Ammon's horn (tissue), 1 donor: Measurements from ENCODE around the gene SMAP1.
A peak's percentile ranks its signal among the peaks of the same experiment; 100 is the strongest.

Experiments used
- DNase-seq: peaks from one replicate; pipeline ENCODE4 v3.0.0-alpha.2; 2016; ENCODE audit warnings: low spot score

SMAP1 gene

DNA sequence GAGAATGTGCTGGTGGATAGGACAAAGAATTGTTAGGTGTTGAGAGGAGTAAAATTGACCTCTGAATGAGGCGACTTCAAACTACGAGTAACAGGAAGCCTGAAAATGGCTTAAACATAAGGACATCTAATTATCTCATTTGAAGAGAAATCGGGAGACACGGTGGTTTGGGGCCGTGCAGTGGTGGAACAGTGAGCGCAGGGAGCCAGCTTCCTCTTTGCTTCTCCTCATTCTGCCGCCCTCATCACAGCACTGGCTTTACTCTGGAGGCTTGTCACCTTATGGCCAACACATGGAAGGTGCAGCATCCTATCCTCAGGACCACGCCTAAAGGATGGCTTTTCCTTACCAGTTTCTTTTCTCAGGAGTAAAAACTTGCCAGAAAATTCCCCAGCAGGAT is 174.9 kb downstream of the SMAP1 start:
- DNase-seq: no peak

DNA sequence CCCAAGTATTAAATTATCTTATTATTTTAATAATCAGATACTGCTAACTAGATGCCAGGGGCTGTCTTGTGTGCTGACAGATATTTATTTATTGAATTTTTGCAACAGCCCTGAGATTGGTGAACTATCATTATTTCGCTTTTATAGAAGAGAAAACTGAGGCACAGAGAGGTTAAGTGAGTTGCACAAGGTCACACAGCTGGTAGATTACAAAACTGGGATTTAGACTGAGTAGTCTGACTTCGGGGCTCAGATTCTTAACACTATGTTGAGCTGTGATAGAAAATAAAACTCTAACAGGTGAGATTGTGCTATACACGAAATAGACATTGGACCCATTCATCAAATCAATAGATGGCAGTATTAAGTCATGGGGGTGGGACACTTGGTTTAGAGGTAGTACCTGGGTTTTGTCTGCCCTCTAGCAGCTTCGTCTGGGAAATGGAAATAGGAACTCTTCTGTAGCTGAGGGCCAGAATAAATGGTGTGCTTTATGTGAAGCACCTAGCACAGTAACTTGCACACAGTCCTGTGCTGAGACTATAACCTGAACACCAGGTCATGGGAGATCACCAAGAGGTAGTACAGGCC is 175.7 kb downstream of the SMAP1 start:
- no peak for DNase-seq

DNA sequence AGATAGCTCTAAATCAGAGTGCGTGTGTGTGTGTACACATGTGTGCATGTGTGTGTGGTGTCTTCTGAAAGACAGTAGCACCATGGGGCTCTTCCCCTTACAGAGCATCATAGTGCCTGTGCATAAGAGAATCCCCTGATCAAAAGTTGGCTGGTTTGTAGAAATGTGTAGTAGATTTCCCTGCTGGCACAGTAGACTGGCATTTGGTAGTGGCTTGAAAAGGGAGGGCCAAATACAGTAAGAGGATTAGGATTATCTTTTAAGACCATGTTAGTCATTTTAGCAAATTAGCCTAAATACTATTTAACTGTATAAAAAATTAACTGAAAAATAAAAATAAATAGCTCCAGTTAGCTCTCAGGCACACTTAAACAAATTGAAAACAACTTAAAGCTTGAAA is 176.6 kb downstream of the SMAP1 start:
- no peak for DNase-seq

DNA sequence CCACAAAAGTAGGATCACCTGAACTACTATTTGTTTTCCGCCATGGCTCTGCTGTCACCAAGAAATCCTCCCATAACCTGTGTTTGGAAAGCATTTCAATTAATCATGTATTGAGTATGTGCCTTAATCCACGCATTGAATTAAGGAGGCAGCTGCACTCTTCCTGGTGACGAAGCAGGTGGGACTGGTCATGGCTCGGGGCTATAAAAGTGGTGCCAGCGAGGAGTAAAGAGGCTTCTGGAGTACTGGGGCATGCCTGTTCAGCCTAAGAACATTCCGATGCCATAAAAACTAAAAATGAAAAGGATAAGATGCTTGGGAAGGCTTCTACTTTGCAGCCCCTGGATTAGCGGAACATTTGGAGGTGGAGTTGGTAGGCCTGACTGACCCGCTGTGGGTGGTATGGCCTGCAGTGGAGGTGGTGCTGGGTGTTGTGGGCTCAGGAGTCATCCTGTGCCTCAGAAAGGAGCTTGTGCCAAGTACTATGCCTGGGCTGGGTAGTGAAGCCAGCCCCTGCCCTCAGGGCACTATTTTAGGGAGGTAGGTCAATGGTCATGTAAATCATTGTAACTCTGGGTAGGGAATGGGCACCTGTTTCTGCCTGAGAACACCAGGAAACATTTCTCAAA is 178.6 kb downstream of the SMAP1 start:
- no peak for DNase-seq

DNA sequence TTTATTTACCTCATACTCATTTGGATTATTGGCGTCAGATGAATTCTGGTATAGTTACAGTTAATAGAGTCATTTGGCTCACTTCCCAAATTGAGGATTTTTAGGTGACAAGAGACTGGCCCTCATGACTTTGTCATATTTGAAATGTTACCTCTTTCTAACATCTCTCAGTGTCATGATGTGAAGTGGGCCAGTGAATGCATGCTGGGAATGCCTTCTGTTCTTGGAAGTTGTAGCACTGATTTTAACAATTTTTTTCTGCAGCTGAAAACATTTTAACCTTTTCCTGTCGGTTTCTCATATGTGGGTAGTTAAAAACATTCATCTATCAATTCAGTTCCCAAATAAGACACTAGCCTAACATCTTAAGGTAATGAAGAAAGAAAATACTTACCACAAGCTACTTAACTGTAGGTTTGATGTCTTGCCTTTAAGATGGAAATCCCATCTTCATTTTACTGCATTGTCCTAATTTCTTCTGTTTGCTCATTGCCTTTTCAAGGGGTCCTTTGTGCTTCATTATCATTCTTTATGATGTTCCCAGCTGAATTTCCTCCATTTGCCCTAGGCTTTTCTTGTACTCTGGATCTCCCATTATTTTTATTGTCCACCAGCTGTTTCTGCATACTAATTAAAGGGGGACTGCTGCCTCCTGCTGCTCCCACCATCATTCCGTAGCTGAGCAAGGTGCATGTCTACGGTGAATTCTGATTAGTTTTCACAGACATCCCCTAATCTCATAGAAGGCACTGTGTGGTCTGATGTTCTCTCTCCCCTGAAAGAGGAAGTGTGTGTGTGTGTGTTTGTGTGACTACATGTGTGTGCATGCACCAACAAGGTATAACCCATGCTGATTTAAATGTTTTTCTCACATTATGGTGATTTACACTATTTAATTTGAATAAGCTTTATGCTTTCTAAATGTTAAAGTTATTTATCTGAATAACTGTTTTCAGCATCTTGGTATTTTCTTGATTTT is 179.7 kb downstream of the SMAP1 start:
- DNase-seq: no peak

DNA sequence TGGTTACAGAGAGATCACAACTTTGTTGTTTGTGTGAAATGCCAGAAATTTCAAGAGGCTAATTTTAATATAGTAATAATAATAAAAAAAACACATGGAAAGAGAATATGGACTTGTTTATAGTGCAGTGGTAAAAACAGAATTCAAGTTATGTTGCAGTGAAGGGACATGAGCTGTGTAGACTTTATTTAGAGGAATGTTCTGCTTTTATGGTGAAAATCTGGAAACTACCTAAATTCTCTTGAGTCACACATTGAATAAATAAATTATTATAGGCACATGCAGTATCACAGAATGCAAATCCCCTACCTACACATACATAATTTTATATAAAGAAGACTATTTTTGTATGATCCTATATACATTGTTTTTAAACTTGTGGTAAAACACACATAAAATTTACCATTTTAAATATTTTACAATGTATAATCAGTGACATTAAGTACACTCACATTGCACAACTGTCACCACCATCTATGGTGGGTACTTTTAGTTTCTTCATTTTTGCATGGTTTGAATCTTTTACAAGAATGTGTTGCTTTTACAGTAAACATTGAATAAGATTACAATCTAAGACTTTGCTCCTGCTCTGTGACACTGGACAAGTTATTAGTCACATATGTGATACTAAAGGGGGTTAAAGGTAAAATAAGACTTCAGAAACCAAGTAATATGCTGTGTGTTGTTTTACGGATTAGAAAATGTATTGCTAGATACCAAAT is 181.8 kb downstream of the SMAP1 start:
- DNase-seq: no peak

DNA sequence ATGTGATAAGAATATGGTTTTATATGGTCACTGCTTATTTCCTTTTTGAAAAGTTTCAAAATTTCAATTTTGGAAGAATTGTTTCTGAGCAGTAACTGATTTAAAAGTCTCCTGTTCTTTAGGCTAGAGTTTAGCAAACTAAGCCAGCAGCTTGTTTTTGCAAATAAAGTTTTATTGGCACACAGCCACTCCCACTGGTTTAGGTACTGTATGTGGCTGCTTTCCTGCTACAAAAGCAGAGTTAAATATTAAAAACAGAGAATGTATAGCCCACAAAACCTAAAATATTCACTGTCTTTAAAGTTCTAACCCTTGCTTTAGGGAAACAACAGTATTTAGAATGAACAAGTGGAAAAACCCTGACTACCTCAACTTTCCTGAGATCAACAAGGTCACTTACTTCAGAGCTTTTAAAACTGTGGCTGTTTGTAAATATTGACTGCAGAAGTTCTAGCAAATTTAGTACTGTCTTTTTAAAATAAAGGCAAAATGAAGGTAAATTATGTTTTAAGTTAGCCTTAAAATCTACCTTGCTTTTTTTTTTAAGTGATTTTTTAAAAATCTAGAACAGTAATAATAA is 185.1 kb downstream of the SMAP1 start:
- no peak for DNase-seq

DNA sequence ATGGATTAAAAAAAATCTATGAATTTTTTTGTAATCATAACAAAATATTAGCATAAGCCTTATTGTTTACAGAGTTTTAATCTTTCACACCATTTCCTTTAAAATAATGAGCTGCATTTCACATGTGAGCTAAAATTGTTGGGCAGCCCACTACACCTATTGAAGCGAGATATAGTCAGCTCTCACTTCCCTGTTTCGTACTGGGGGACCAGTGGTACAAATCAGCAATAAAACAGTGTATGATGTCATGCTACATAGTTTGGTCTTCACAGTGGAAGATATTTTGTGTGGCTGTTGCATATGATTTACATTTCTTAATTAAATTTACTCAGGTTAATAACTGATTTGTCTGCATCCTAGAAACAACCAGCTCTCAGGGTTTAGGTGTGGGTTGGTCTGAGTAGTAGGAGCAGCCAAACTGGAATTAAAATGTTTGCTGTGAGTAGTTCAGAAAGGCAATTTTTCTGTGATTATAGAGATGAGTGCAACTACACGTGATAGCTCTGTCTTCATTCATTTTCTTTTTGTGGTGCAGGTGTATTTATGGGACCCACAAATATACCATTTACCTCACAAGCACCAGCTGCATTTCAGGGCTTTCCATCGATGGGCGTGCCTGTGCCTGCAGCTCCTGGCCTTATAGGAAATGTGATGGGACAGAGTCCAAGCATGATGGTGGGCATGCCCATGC is 189.8 kb downstream of the SMAP1 start:
- no peak for DNase-seq

DNA sequence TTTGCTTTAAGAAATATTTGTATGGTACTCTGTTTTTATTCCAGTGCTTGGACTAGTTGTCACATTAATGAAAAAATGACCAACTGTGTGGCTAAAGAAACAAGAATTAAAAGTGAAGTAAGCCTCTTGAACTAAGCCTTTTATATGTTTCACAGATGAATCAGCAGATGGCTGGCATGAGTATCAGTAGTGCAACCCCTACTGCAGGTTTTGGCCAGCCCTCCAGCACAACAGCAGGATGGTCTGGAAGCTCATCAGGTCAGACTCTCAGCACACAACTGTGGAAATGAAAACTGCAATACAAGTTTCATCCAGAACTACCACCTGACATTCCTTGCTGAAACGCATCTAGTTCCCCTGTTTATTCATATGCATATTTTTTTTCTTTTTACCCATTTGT is 192.4 kb downstream of the SMAP1 start:
- no peak for DNase-seq

DNA sequence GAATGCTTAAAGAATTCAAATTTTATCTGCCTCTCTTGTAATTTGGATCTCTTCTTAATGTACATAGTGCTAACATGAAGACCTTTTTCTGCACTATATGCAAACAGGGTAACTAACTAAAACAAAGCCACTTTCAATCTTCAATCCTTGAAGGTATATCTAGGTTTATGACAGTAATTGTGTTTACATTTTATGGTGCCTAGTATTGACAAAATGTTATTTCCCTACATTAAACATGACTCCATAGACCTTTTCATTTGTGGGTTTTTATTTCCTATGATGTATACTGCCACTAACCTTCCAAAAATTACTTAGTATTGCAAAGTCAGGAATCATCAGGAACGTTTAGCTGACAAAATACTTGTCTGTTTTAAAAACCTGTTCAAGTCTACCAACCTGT is 193.2 kb downstream of the SMAP1 start:
- DNase-seq: no peak

DNA sequence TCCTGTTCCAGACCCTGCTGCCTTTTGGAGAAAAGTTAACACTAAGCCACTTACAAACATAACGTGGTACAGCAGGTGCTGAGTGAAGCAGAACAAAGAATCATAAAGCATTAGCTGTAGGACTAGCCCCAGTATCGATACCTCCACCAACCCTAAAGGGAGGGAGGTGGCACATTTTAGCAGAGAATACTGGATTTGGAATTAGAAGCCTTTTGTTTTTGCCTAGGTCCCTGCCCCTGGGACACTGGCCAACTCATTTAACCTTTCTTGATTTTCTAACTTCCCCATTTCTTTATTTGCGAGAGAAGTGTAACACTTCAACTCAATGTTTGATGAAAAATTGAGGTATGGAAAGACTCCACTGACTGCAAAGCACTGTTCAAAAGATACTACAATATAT is 195.7 kb downstream of the SMAP1 start:
- no peak for DNase-seq

DNA sequence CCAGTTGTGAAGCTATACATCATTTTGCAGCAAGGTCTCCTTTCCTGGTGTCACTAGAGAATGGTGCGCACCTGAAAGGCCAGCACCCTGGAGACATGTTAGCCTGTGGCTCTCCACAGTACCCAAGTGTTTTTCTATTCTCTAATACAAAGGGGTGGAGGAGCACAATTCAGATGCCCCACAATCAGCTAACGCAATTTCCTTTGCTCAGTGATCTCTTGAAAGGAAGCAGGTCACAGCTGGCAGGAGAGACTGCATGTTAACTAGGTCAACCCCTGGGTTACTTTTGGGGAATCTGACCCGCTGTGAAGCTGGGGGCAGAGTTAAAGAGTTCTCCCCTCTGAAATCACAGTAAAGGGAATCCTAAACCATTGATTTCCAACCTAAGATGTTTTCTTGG is 196.7 kb downstream of the SMAP1 start:
- DNase-seq: no peak

DNA sequence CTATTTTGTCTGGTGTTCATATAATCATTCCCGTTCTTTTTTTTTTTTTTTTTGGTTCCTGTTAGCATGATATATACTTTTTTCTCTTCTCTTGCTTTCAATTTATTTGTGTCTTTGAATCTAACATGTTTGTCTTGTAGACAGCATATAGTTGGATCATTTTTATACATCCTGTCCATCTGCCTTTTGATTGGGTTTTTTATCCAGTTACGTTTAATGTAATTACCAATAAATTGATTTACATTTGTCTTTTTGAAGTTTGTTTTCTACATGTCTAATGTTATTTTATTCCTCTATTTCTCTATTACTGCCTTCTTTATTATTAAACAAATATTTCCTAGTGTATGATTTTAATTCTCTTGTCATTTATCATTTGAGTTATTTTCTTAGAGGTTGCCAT is 204.8 kb downstream of the SMAP1 start:
- DNase-seq: no peak

DNA sequence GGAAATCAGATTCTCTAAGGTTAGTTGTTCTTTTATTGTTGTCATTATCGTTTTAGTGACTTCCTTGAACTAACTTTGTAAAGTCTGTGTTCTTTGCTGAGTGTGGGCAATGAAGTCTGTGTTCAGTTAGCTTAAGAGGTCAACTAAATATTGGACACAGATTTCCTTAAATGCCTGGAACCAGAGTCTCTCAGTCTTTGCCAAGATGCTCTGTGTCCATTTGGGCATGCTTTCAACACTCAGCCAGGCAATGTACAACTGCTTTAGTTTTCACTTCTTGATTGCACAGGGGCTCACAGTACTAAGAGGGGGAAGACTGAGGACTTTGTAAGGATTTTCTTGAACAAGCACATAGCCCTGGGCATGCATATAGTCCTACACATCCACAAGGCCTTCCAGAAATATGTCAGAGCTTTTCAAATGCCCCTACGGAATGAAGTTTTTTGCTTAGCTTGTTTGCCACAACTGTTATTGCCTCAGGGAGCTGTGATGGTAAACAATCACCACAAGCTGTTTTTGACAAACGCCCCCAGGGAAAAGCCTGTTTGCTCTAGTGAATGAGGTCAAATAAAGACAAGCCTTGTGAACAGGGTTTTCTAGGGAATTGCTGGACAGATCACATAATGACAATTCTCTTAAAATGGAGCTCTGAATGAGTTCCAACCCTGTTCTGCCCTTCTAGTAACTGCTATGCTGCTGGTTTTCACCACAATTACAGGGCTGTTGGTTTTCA is 206.7 kb downstream of the SMAP1 start:
- no peak for DNase-seq

DNA sequence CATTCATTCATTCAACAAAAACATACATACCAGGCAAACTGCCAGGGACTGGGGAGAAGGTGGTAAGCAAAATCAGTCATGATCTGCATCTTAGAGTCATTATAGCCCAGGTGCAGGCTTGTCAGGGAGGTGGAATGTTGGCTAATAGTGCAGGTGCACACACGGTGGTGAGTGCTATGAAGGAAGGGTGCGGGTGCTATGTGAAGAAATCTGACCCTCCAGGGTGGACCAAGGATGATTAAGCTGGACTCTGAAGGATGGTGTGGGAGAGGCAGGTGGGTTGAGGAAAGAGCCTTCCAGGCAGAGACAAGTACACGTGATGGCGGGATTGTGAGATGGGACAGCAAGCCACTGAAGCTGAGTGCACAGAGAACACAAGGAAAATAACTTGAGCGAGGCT is 211.8 kb downstream of the SMAP1 start:
- no peak for DNase-seq

DNA sequence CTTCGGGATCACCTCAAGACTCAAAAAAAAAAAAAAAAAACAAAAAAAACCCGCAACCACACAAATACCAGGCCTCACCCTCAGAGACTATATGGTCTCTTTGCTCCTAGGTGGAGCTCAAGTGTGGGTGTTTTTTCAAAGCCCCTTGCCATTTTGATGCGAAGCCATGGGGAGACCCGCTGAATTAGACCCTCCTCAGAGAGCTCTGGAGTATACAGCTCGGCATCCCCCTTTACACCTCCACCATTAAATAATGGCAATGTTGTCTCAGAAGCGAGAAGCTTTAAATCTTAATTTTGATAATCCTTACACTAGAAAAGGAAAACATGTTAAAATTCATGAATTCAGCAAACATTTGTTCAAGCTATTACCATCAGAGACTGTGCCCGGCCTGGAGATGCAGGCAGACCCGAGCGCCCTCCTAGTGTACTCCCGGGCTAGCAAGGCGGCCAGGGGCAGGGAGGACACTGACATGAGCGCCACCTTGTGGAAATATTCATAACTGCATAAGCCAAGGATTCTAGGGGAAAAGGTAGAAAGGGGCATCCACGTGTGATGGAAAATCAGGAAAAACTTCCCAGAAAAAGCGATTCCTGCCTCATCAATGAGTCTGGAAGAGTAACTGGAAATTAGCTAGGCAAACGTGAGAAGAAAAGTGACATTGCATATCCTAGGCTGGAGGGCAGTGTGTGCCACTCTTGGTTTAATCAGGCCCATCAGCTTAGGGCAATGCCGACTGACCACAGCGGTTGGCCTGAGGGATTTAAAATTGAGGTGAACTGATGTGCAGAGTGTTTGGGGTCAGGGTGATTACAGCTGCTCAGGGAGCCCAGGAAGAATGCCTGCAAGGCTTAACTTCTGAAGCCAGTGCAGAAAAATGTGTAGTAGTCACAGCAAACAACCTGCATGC is 216.6 kb downstream of the SMAP1 start:
- peak; percentile 79 for DNase-seq

DNA sequence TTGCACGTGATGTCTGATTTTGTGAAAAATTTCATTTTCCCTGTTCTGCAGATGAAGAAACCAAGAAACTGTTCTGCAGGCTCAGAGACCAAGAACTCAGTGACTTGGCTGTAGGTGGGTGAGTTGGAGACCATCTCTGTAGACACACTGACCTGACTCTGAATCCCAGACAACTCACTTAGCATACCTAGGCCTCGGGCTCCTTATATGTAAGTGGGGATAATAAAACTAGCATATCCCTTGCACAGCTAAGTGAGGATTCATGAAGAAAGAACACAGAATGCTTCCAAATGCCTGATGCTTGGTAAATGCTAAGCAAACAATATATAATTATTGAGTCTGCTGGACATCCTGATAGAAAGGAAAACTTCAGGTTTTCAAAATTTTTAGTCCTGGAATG is 218.4 kb downstream of the SMAP1 start:
- no peak for DNase-seq

DNA sequence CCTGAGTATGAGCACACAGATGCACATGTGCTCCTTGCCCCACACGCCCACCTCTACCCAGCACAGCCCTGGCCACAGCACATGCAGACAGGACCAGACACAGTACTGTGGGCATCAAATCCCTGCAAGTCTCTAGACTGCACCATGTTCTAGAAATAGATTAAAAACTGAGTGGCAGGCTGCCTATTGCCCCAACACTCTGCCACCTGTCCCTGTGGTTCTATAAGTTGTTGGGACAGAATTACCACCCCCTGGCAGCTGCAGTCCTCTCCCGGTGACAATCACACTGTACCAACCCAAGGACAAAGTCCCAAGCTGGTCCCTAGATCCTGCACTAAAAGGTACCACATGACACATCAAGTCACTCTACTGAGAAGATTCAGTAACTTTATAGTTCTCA is 219.0 kb downstream of the SMAP1 start:
- no peak for DNase-seq

DNA sequence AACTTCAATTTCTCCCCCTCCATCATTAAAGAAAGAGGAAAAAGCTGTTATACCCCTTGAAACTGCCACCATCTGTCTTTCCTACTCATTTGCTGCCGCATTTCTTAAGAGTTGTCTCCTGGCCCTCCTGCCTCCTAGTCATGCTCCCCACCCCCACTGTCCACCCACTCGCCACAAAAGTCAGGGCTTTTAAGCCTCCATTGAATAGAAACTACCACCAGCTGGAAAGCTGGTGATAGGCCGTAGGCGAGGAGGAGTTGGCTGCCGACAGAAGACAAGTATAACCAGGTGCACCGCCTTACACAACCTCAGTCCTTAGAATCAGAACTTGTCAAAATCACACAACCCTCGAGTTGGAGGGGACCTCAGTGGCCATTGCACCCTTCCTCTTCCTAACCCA is 221.6 kb downstream of the SMAP1 start:
- no peak for DNase-seq

DNA sequence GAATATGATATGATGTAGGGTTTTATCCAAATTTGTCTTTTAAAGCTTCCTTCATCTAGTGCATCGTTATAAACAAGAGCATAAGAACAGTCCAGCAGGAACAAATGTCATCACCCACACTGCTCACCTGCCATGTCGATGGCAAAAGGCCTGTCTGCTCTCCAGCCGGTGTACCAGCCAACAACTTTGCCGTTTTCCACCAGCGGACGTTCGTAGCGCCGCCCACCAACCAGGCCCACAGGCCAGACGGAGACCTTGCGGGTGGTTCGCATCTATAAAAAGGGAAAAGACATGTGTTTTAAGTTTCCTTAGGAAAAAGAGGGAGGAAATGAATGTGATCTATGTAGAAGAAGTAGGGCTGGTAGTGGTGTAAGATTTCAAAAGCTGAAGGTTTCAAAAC is 226.3 kb downstream of the SMAP1 start:
- DNase-seq: no peak
